ENCODE measurements around the gene SRP14.
"Not testable (repeated sequence)": the region's sequence is repeated elsewhere in the genome, so short reads cannot be mapped to it uniquely, and the experiment has no call there.

Gene SRP14

DNA sequence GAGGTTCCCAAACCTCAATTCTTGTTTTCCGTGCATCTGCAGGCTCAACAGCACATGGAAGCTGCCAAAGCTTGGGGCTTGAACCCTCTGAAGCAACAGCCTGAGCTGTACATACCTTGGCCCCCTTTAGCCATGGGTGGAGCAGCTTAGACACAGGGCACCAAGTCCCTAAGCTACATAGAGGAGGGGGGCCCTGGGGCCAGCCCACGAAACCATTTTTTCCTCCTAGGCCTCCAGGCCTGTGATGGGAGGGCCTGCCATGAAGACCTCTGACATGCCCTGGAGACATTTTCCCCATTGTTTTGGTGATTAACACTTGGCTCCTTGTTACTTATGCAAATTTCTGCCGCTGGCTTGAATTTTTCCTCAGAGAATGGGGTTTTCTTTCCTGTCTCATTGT lies 24.6 kb downstream of the SRP14 start:
- in situ Hi-C loops (cut with MboI; ENCODE audit: low pct_unique_long_range_greater_than_20kb, low sequenced_read_pairs, unreplicated experiment) = no loop called here
- TF ChIP-seq, protein P1, sequence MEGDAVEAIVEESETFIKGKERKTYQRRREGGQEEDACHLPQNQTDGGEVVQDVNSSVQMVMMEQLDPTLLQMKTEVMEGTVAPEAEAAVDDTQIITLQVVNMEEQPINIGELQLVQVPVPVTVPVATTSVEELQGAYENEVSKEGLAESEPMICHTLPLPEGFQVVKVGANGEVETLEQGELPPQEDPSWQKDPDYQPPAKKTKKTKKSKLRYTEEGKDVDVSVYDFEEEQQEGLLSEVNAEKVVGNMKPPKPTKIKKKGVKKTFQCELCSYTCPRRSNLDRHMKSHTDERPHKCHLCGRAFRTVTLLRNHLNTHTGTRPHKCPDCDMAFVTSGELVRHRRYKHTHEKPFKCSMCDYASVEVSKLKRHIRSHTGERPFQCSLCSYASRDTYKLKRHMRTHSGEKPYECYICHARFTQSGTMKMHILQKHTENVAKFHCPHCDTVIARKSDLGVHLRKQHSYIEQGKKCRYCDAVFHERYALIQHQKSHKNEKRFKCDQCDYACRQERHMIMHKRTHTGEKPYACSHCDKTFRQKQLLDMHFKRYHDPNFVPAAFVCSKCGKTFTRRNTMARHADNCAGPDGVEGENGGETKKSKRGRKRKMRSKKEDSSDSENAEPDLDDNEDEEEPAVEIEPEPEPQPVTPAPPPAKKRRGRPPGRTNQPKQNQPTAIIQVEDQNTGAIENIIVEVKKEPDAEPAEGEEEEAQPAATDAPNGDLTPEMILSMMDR (IDR thresholded peaks at IDR 0.05; ENCODE audit: extremely low read depth, insufficient read depth, missing control alignments) = no peak
- DNase-seq (ENCODE audit: low spot score) = no peak

DNA sequence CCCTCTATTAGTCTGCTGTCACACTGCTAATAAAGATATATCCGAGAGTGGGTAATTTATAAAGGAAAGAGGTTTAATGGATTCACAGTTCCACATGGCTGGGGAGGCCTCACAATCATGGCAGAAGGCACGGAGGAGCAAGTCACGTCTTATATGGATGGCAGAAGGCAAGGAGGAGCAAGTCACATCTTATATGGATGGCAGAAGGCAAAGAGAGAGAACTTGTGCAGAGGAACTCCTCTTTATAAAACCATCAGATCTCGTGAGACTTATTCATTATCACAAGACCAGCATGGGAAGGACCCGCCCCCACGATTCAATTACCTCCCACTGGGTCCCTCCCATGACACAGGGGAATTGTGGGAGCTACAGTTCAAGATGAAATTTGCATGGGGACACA lies 25.6 kb downstream of the SRP14 start:
- in situ Hi-C loops (cut with MboI; ENCODE audit: low pct_unique_long_range_greater_than_20kb, low sequenced_read_pairs, unreplicated experiment); DNase-seq (ENCODE audit: low spot score): not testable (repeated sequence)

DNA sequence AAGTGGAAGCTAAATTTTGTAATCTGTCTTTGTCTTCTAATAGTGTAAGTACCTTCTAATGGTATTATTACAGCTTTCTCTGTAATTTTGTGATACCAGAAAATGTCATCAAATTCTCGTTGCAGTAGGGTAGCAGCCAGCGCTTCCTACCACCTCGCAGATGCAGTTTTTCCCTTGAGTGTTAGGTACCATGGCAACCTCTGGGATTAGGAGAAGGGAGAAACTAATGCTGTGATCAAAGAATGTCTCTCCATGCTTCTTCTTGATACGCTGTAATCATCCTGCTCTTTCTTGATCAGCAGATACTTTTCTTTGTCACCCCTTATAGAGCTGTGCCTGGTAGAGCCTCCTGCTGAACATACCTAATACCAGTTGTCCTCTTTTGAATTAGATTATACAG lies 27.7 kb downstream of the SRP14 start:
- in situ Hi-C loops (cut with MboI; ENCODE audit: low pct_unique_long_range_greater_than_20kb, low sequenced_read_pairs, unreplicated experiment) = no loop called here
- no peak for DNase-seq (ENCODE audit: low spot score)
- TF ChIP-seq, protein P1 (IDR thresholded peaks at IDR 0.05; ENCODE audit: extremely low read depth, insufficient read depth, missing control alignments) = no peak

DNA sequence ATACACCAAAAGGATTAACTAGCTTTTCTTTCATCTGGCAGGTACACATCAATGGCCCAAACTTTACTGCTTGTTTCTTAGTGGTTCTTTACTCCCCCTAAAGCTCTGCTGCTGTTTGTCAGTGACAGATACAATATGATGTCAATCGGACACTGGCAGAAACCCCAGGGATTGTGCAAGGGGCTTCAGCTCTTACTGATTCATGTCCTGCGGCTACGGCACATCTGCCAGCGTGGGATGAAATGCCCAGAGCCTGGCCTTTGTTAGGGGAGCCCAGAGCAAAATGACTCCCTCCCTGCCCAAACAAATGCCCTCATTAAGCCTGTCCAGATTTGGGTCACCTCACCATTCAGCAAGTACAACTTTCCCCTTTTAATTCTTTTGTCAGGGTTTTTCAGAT lies 28.3 kb downstream of the SRP14 start:
- TF ChIP-seq, protein P1 (IDR thresholded peaks at IDR 0.05; ENCODE audit: extremely low read depth, insufficient read depth, missing control alignments) = no peak
- DNase-seq (ENCODE audit: low spot score) = no peak
- in situ Hi-C loops (cut with MboI; ENCODE audit: low pct_unique_long_range_greater_than_20kb, low sequenced_read_pairs, unreplicated experiment) = no loop called here

DNA sequence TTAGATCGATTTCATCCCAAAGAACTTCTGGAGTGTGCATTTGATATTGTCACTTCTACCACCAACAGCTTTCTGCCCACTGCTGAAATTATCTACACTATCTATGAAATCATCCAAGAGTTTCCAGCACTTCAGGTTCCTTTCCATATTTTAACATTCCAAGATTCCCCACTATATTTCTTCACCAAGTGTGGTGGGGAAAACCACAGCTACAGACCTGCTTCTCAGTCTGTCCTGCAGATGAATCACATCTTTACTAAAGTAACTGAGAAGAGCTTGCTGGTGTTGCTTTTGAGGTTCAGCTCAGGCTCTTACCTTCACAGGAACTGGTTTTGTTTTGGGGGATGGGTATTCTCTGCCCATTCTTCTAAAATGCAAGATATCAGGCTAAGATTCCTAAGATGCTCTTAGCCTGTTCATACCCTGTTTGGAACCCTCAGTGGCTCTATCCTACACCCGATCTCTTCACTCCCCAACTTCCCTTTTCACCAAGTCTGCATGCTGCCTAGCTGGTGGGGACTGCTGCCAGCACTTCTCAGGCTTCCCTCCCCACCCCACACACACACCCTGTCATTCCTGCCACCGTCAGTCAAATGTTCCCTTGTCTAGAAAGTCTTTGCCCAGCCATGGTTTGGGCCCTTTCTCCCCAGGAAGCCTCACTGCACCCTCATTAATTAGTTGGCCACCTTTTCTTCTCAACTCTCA lies 30.8 kb downstream of the SRP14 start:
- DNase-seq (ENCODE audit: low spot score) = no peak
- in situ Hi-C loops (cut with MboI; ENCODE audit: low pct_unique_long_range_greater_than_20kb, low sequenced_read_pairs, unreplicated experiment) = no loop called here
- TF ChIP-seq, protein P1 (IDR thresholded peaks at IDR 0.05; ENCODE audit: extremely low read depth, insufficient read depth, missing control alignments) = no peak

DNA sequence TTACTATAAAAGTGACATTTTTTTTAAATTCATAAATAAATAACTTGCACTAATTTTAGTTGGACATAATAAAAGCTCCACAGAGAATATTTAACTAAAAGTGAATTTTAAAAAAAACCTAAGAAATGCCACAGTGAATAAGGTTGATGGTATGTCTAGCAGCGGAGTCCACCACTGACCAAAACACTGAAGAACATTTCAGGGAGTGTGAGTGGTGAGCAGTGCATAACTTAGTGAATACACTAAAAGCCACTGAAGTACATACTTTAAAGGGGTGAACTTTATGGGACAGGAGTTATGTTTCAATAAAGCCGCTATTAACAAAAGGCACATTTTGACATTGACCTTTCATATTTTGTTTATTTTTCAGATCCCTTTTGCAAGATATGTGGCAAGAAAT lies 32.3 kb downstream of the SRP14 start:
- in situ Hi-C loops (cut with MboI; ENCODE audit: low pct_unique_long_range_greater_than_20kb, low sequenced_read_pairs, unreplicated experiment) = no loop called here
- DNase-seq (ENCODE audit: low spot score) = no peak
- TF ChIP-seq, protein P1 (IDR thresholded peaks at IDR 0.05; ENCODE audit: extremely low read depth, insufficient read depth, missing control alignments) = no peak

DNA sequence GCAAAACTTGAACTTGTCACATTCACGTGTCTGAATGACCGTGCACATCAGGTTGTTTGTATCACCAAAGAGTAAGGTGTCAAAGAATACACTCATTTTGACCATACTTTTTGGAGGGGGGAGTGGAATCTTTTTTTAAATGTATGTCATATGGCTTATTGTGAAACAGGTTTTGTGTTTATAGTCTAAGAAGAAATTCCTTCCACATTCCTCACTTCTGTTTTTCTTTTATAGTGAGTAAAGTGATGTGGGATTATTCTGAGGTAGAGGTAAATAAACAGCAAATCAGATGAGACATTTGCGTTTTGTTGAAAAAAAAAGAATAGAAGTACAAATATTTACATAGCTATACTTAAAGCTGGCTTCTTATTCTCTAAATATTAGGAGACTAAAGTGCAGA lies 33.0 kb downstream of the SRP14 start:
- TF ChIP-seq, protein P1 (IDR thresholded peaks at IDR 0.05; ENCODE audit: extremely low read depth, insufficient read depth, missing control alignments) = no peak
- in situ Hi-C loops (cut with MboI; ENCODE audit: low pct_unique_long_range_greater_than_20kb, low sequenced_read_pairs, unreplicated experiment) = no loop called here
- no peak for DNase-seq (ENCODE audit: low spot score)

Measured in GM13977 (cell line).